Measurements from ENCODE around the gene APC2.

- TF ChIP-seq CTCF (IDR thresholded peaks at IDR 0.05; ENCODE audit: low read depth, low read length, poor library complexity, severe bottlenecking): no peak
- no peak for TF ChIP-seq EZH2phosphoT487 (IDR thresholded peaks at IDR 0.05; ENCODE audit: borderline replicate concordance, low read length)
Observed at GRCh38 chr19:1410789-1411188, 39.1 kb upstream of the APC2 start.

Measured in DOHH2 (cell line).